ENCODE measurements around the gene CLEC7A.

The CLEC7A gene

DNA sequence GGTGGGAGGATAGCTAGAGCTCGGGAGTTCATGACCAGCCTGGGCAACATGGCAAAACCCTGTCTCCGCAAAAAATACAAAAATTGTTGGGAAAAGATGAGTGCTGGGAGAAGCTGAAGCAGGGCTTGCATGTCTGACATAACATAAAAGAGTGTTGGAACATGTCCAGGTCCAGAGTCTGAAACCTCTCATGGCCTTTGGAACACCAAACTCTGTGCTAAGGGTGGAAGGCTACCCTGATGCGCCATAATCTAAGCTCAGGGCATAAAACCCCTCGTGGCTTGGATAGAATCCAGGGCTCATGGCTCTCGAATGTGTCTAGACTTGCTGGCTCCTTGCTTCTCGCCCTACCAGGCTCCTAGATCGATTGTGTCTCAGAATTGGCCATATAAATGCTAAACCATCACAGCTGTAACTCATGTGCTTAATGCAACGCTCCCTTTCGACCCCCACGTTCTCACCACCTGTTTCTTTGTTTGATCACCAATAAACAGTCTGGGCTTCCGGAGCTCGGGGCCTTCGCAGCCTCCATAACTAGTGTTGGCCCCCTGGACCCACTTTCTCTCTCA lies 6.7 kb upstream of the CLEC7A start:
- DNase-seq, result no peak

DNA sequence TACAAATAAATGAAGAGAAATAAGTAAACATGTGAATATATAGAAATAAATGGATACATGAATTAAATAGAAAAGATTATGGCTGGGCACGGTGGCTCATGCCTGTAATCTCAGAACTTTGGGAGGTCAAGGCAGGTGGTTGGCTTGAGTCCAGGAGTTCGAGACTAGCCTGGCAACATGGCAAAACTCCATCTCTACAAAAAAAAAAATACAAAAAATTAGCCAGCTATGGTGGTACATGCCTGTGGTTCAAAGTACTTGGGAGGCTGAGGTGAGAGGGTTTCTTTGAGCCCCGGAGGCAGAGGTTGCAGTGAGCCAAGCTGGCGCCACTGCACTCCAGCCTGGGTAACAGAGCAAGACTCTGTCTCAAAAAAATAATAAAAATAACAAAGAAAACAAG lies 5.1 kb upstream of the CLEC7A start:
- no peak for DNase-seq

- DNase-seq, result no peak
Observed at GRCh38 chr12:10132850-10133370, 2.9 kb upstream of the CLEC7A start.

DNA sequence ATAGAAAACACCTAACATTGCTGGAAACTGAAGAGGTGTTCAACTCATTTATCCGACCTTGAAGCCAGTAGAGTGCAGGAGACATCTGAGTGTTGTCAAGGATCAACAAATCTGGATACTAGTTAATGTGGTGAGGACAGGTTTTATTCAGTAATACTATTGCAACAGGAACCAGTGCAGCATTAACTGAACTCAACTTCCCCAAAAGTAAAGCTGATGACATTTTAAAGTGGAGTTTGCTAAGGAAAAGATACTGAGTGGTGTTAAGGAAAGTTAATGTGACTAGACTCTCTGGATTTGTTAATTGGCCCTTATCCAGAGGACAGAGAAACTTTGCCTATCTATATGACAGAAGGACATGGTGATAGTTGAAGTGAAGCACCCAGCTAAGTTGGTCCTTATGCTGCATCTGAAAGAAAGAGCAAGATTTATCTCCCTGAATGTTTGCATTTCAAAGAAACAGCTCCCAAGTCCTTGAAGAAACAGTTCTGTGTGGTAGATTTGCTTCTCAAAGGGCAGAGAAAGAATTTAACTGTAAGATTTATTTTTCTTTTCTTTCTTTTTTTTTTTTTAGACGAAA lies 1.2 kb upstream of the CLEC7A start:
- no peak for DNase-seq

DNA sequence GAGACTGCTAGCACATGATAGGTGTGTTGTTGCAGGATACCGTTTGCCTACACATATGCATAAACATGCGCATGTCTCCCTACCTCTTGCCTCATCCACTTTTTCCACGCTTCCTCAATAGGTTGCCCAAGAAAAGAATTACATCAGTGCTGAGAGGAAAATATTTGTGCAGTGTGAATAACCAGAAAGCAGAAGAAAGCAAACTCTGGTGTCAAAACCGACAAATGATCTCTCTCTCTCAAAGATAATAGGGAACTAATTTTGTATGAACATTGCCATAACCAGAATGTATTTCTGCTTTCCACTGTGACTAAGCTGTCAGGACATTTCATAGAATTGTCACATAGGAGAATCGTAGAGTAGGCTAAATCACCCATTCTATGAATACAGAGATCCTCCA lies 1.3 kb downstream of the CLEC7A start:
- DNase-seq, result no peak

DNA sequence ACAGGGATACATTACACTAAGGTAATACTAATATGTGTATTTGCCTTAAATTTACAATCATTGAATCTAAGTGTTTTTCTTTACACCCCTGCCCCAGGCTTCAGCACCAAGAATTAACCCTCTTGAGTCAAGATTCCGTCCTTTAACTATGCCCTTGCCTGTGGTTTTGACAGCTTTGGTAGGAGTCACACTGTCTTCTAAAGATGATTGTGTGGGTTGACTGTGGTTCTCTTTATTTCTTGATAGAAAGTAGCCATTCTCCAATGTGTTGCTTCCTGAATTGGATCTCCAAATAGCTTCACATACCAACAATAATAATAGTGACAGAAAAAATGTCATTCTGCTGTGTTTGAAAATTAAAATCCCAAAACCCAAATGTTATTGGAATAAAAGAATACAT lies 3.6 kb downstream of the CLEC7A start:
- no peak for DNase-seq

DNA sequence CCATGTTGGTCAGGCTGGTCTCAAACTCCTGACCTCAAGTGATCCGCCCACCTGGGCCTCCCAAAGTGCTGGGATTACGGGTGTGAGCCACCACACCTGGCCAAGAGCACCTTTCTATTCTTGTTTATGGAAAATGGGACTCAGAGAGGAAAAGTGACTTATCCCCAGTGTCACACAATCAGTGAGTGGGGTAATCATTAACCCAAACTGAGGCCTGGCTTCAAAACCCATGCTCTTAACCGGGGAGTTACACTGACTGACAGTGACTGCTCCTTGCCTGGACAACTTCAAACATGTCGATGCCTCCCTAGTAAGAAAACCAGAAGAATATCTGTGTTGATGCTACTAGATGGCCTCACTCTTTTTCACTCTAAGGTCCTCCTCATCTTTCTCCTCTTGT lies 7.3 kb downstream of the CLEC7A start:
- DNase-seq, result no peak

- DNase-seq, result no peak
Observed at GRCh38 chr12:10121278-10121677, 8.7 kb downstream of the CLEC7A start.

DNA sequence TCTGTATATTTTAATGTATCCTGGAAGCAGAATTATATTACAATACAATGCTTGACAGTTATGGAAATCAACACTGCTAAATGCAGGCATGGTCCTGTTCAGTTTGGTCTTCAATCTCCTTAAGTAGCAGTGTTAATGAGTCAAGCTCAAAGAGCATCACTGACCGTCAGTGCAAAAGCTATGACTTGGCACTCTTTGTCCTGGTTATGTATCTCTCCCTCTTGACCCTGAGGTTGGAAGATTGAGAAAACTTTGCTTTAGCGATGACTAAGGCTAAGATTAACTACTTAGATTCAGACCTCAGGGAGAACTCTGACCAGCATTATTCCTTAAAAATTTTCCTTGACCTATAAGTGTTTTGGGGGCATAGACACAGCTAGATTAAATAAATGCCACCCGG lies 10.9 kb downstream of the CLEC7A start:
- DNase-seq, result no peak

- no peak for DNase-seq
Observed at GRCh38 chr12:10115890-10116289, 14.1 kb downstream of the CLEC7A start.

DNA sequence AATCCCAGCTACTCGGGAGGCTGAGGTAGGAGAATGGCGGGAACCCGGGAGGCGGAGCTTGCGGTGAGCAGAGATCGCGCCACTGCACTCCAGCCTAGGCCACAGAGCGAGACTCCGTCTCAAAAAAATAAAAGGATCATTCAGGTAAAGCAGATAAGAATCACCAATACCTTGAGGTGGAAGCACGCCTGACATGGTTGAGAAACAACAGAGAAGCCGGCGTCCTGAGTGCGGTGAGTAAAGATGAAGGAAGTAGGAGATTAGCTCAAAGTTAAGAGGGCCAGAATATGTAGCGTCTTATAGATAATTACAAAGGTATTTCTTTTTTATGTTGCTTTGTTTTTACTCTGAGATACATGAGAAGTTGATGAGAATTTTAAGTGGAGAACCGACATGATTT lies 14.7 kb downstream of the CLEC7A start:
- DNase-seq, result no peak

DNA sequence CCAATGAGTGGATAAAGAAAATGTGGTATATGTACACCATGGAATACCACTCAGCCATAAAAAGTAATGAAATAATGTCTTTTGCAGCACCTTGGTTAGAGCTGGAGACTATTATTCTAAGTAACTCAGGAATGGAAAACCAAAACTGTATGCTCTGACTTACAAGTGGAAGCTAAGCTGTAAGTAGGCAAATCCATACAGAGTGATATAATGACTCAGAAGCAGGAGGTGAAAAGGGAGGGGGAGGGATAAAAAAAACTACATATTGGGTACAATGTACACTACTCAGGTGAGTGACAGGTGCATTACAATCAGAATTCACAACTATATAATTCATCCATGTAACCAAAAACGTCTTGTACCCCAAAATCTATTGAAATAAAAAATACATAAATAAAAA lies 16.1 kb downstream of the CLEC7A start:
- no peak for DNase-seq

DNA sequence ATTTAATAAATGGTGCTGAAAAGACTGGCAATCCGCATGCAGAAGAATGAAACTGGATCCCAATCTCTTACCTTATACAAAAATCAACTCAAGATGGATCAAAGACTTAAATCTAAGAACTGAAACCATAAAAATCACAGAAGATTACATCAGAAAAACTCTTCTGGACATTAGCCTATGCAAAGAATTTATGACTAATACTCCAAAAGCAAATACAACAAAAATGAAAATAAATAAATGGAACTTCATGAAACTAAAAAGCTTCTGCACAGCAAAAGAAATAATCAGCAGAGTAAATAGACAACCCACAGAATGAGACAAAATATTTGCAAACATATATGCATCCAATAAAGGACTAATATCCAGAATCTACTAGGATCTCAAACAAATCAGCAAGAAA lies 16.9 kb downstream of the CLEC7A start:
- no peak for DNase-seq

DNA sequence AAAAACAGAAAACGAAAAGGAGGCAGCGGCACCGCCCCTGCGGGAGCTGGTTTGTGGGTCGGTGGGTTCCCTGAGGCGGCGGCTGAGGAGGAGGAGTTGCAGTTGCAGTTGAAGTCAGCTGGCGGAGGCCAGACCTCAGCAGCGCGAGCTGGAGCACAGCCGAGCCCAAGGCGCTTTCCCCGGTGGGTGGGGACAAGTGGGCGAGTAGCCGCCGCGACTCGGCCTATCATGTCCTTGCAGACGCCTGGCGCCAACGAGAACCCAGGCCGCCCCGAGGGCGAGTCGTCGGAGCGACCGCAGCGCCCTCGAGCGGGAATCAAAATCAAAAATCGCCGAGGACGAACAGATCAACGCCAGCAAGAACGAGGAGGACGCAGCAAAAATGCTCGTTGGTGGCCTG lies 18.5 kb downstream of the CLEC7A start:
- no peak for DNase-seq

DNA sequence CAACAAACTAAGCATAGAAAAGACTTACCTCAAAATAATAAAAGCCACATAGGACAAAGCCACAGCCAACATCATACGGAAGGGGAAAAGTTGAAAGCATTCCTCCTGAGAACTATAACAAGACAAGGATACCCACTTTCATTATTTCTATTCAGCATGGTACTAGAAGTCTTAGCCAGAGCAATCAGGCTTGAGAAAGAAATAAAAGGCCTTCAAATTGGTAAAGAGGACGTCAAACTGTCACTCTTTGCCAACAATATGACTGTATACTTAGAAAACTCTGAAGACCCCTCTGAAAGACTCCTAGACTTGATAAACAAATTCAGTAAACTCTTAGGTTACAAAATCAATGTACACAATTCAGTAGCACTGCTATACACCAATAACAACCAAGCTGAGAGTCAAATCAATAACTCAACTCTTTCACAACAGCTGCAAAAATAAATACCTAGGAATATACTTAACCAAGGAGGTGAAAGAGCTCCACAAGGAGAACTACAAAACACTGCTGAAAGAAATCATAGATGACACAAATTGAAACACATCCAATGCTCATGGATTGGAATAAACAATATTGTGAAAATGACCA lies 19.6 kb downstream of the CLEC7A start:
- DNase-seq, result no peak

DNA sequence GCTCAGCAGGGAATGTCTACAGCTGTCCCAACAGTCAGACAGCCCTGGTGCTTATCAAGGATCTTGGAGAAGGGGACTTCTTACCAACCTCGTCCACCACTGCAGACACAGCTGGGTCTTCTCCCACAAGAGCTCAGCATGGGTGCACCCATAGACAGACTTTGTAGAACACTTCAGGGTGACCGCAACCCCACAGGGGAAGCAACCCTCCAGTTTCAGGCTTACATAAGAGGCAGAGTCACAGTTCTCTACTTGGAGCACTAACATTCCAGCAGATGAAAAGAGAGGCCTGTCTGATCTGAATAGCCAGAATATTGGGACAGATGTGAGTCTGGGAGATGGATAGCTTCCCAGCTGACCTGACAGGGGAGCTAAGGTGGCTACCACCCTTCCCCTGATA lies 27.7 kb downstream of the CLEC7A start:
- DNase-seq, result no peak

GRCh38 chr12:10101648-10102220 lies 28.3 kb downstream of the CLEC7A start:
- no peak for DNase-seq

- no peak for DNase-seq
Observed at GRCh38 chr12:10101042-10101579, 28.9 kb downstream of the CLEC7A start.

GRCh38 chr12:10098791-10099190 lies 31.2 kb downstream of the CLEC7A start, which contains the start of gene CLEC1A:
TSS of gene CLEC1A (minus strand) at chr12:10098985. CDS start at chr12:10098922, 63 bp downstream.
- no peak for DNase-seq

DNA sequence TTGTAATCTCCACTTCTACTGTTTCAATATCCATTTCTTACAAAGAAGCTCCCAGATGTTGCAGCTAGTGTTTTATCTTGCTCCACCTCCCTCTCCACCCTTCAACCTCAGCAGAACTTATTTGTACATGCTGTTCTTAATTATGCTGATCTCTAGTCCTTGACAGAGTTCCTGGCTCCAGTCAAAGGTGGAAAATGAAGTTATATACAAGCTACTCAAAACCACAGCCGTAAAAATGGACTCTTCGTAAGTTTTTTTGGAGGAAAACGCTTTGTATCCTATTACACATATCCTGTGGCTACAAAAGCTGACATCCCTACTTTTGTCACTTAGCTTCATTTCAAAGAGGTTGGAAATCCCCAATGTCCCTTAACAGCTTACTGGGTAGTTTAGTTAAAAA lies 32.5 kb downstream of the CLEC7A start:
- no peak for DNase-seq

GRCh38 chr12:10095971-10096370 lies 34.0 kb downstream of the CLEC7A start:
- no peak for DNase-seq

DNA sequence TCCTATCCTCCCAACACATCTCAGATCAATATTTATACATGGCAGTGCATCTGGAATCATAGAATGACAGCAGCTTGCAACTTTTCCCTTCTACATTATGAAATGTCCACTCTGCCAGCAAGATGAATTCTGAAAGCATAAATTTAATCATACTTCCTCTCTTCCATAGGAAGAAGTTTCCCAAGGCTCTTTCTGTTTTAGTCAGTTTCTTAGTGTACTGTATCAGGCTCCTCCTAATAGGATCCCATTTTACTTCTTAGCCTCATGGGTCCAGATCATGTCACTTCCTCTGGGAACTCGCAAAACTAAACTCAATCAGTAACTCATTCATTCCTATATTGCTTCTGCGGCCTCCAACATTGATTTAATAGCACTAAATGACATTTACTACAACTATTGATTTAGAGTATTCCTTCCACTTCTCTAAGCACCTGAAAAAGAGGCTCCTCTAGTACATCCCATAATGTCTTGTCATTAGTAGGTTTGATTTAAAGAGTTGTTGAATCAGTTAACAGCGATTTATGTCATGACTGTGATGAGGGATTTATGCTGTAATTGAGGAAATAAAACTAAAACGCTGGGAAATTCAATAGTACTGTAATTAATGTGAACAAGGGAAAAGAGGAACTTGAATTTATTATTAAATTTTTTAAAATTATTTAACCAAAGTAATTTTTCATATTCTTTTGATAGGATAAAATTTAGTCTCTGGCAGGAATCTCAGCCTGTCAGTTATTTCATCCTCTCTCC lies 35.2 kb downstream of the CLEC7A start:
- DNase-seq, result no peak
